ENCODE data around the gene DNAJC21. TPM values are rescaled to one million over a fixed set of nuclear protein-coding genes. Genes with fewer than 3 reads are reported as not detected.

The DNAJC21 gene
- total RNA-seq: 30.9 and 31.2 TPM in 2 replicates

- DNase-seq (ENCODE audit: extremely low read depth, low read depth, low spot score): no peak
Measured at GRCh38 chr5:34929134-34929719, at the start of gene DNAJC21. TSS of gene DNAJC21 (plus strand) at chr5:34929559. CDS start at chr5:34929820, 261 bp downstream.

- DNase-seq (ENCODE audit: extremely low read depth, low read depth, low spot score): no peak
Measured at GRCh38 chr5:34881246-34881645, 48.1 kb upstream of the DNAJC21 start.

- DNase-seq (ENCODE audit: extremely low read depth, low read depth, low spot score): no peak
Measured at GRCh38 chr5:34886392-34887119, 42.8 kb upstream of the DNAJC21 start.

GRCh38 chr5:34889394-34889793 lies 40.0 kb upstream of the DNAJC21 start:
- no peak for DNase-seq (ENCODE audit: extremely low read depth, low read depth, low spot score)

- no peak for DNase-seq (ENCODE audit: extremely low read depth, low read depth, low spot score)
Measured at GRCh38 chr5:34891981-34892380, 37.4 kb upstream of the DNAJC21 start.

- no peak for DNase-seq (ENCODE audit: extremely low read depth, low read depth, low spot score)
Measured at GRCh38 chr5:34892414-34892813, 36.9 kb upstream of the DNAJC21 start.

GRCh38 chr5:34894716-34895115 lies 34.6 kb upstream of the DNAJC21 start:
- DNase-seq (ENCODE audit: extremely low read depth, low read depth, low spot score): no peak

- no peak for DNase-seq (ENCODE audit: extremely low read depth, low read depth, low spot score)
Measured at GRCh38 chr5:34895641-34896419, 33.5 kb upstream of the DNAJC21 start.

GRCh38 chr5:34897646-34898045 lies 31.7 kb upstream of the DNAJC21 start:
- DNase-seq (ENCODE audit: extremely low read depth, low read depth, low spot score): no peak

GRCh38 chr5:34898258-34898895 lies 31.0 kb upstream of the DNAJC21 start:
- peak; percentile 45 for DNase-seq (ENCODE audit: extremely low read depth, low read depth, low spot score)

- no peak for DNase-seq (ENCODE audit: extremely low read depth, low read depth, low spot score)
Measured at GRCh38 chr5:34899066-34899465, 30.3 kb upstream of the DNAJC21 start.

GRCh38 chr5:34900652-34901051 lies 28.7 kb upstream of the DNAJC21 start:
- DNase-seq (ENCODE audit: extremely low read depth, low read depth, low spot score): no peak

GRCh38 chr5:34903260-34903659 lies 26.1 kb upstream of the DNAJC21 start:
- no peak for DNase-seq (ENCODE audit: extremely low read depth, low read depth, low spot score)

- DNase-seq (ENCODE audit: extremely low read depth, low read depth, low spot score): no peak
Measured at GRCh38 chr5:34905564-34905963, 23.8 kb upstream of the DNAJC21 start.

- DNase-seq (ENCODE audit: extremely low read depth, low read depth, low spot score): no peak
Measured at GRCh38 chr5:34913072-34913471, 16.3 kb upstream of the DNAJC21 start.

- DNase-seq (ENCODE audit: extremely low read depth, low read depth, low spot score): no peak
Measured at GRCh38 chr5:34914671-34915138, 14.7 kb upstream of the DNAJC21 start.

- DNase-seq (ENCODE audit: extremely low read depth, low read depth, low spot score): peak; percentile 83
Measured at GRCh38 chr5:34915139-34915855, 14.1 kb upstream of the DNAJC21 start, which contains the start of the genes BRIX1 and RAD1. TSS of gene BRIX1 (plus strand) at chr5:34915711. CDS start at chr5:34915739, 28 bp downstream. TSS of gene RAD1 (minus strand) at chr5:34915504. CDS start at chr5:34914892, 612 bp downstream.

GRCh38 chr5:34915856-34916192 lies 13.5 kb upstream of the DNAJC21 start:
- DNase-seq (ENCODE audit: extremely low read depth, low read depth, low spot score): no peak

- DNase-seq (ENCODE audit: extremely low read depth, low read depth, low spot score): no peak
Measured at GRCh38 chr5:34916518-34916917, 12.8 kb upstream of the DNAJC21 start.

GRCh38 chr5:34918025-34918424 lies 11.3 kb upstream of the DNAJC21 start:
- DNase-seq (ENCODE audit: extremely low read depth, low read depth, low spot score): no peak
